CD8-positive, alpha-beta memory T cell (primary cell): ENCODE results near the gene COL13A1. TPM values are rescaled to one million over a fixed set of nuclear protein-coding genes. Genes with fewer than 3 reads are reported as not detected.

ENCODE experiments used
- CTCF ChIA-PET: fragments of 350-600 bp; sonication (Branson Sonifier 250); formaldehyde crosslinking; loops from one replicate; lab custom pipeline; 2021; ENCODE audit warnings: antibody characterized with exemption; lab: Charles Lee
- POLR2A ChIA-PET: fragments of 350-600 bp; sonication (Branson Sonifier 250); formaldehyde crosslinking; loops from one replicate; lab custom pipeline; 2021; ENCODE audit warnings: antibody characterized with exemption; lab: Charles Lee
- DNase-seq, 5 donors: peaks; one replicate each; pipeline versions ENCODE4 v3.0.0 to v3.0.0-alpha.2; 2020 to 2022; ENCODE audit warnings: mixed read lengths in 1 of 5
- H3K27ac ChIP-seq: one replicate; pipeline ENCODE4 v1.7.0; 2013; ENCODE audit warnings: low read depth, mild to moderate bottlenecking, low read length, moderate library complexity
- H3K27me3 ChIP-seq: 2 replicates; pipeline ENCODE4 v1.7.0; 2013; ENCODE audit warnings: low read length, mild to moderate bottlenecking; ENCODE audit not compliant: insufficient read depth, poor library complexity, severe bottlenecking
- H3K36me3 ChIP-seq: 2 replicates; pipeline ENCODE4 v1.7.0; 2013; ENCODE audit warnings: mild to moderate bottlenecking, low read length, moderate library complexity; ENCODE audit not compliant: insufficient read depth
- H3K4me1 ChIP-seq: 2 replicates; pipeline ENCODE4 v1.7.0; 2013; ENCODE audit warnings: mild to moderate bottlenecking, low read length, moderate library complexity; ENCODE audit not compliant: insufficient read depth
- H3K4me3 ChIP-seq: 2 replicates; pipeline ENCODE4 v1.7.0; 2013; ENCODE audit warnings: mild to moderate bottlenecking, low read length
- H3K9me3 ChIP-seq: 2 replicates; pipeline ENCODE4 v1.7.0; 2013; ENCODE audit warnings: mild to moderate bottlenecking, low read length
- H3K27ac Mint-ChIP-seq, 8 donors: one replicate each; pipeline ENCODE4 v1.8.0; 2020 to 2021; ENCODE audit warnings: mixed read lengths in 8 of 8, mild to moderate bottlenecking in 6 of 8, inconsistent platforms in 3 of 8, moderate library complexity in 3 of 8
- H3K27me3 Mint-ChIP-seq, 2 donors: one replicate each; pipeline ENCODE4 v1.8.0; 2020 to 2021; ENCODE audit warnings: mixed read lengths in 2 of 2, mild to moderate bottlenecking in 1 of 2, moderate library complexity in 1 of 2
- H3K36me3 Mint-ChIP-seq, 3 donors: one replicate each; pipeline ENCODE4 v1.8.0; 2020 to 2021; ENCODE audit warnings: mixed read lengths in 3 of 3, inconsistent platforms in 1 of 3, mild to moderate bottlenecking in 1 of 3
- H3K4me1 Mint-ChIP-seq, 3 donors: one replicate each; pipeline ENCODE4 v1.8.0; 2020 to 2021; ENCODE audit warnings: mixed read lengths in 3 of 3, inconsistent platforms in 1 of 3, mild to moderate bottlenecking in 1 of 3
- H3K4me3 Mint-ChIP-seq, 7 donors: one replicate each; pipeline ENCODE4 v1.8.0; 2020 to 2021; ENCODE audit warnings: mixed read lengths in 7 of 7, mild to moderate bottlenecking in 6 of 7, moderate library complexity in 4 of 7, inconsistent platforms in 2 of 7
- H3K9me3 Mint-ChIP-seq, 5 donors: one replicate each; pipeline ENCODE4 v1.8.0; 2020 to 2022; ENCODE audit warnings: mixed read lengths in 5 of 5, mild to moderate bottlenecking in 3 of 5, moderate library complexity in 2 of 5, inconsistent platforms in 1 of 5
- polyA plus RNA-seq: library from polyadenylated mRNA; unstranded; fragments of 300-500 nt; fragmentation: Illumina TruSeq; gene quantifications from one replicate; pipeline ENCODE4 v1.2.3, GENCODE V29; 2021
- total RNA-seq, 2 experiments: library from RNA; stranded (reverse); gene quantifications; one replicate each; pipeline ENCODE4 v1.2.3, GENCODE V29; 2021

Gene COL13A1
- total and polyA plus RNA-seq, 3 experiments from 2014 or later: not detected

DNA sequence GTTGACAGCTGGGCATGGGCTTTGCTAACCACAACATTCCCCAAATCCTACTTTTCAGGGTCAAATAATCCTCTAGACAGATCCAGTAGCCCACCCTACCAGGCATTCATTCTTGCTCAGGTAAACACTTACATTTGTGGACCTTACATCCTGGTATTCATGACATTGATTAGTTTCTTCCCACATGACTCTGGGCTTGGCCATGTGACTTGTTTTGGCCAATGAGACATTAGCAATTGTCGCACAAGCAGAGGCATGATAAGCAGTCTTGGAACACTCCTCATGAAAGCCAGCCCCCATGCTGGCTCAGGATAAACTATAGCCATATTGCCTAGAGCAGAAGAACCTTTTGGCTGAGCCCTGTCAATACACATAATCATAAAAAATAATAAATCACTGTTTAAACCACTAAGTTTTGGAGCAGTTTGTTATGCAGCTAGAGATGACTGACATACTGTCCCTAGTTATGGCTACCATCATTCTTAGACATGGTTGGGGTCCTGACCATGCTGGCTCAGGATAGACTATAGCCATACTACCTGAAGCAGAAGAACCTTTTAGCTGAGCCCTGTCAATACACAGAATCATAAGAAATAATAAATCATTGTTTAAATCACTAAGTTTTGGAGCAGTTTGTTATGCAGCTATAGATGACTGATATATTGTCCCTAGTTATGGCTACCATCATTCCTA is 6.3 kb upstream of the COL13A1 start:
- no peak overlapping the region for H3K4me3 Mint-ChIP-seq
- H3K9me3 Mint-ChIP-seq: peaks cover 0 to 8% (median 0%) of the 10 kb centered on the region in 5 donors
- peaks cover 6% of the 10 kb centered on the region for H3K27me3 ChIP-seq
- ChIA-PET CTCF (no interaction called here), POLR2A (no interaction called here)
- H3K4me1 ChIP-seq: no peaks in the 10 kb centered on the region
- H3K9me3 ChIP-seq: no peaks in the 10 kb centered on the region
- no peak for DNase-seq
- no peak overlapping the region for H3K27ac Mint-ChIP-seq
- no peak overlapping the region for H3K27ac ChIP-seq
- no peaks in the 10 kb centered on the region for H3K36me3 Mint-ChIP-seq
- peaks cover 0 to under 1% (median 0%) of the 10 kb centered on the region in 3 donors for H3K4me1 Mint-ChIP-seq
- peaks cover 22 to 61% of the 10 kb centered on the region in 2 donors for H3K27me3 Mint-ChIP-seq
- no peaks in the 10 kb centered on the region for H3K36me3 ChIP-seq
- H3K4me3 ChIP-seq: no peak overlapping the region

DNA sequence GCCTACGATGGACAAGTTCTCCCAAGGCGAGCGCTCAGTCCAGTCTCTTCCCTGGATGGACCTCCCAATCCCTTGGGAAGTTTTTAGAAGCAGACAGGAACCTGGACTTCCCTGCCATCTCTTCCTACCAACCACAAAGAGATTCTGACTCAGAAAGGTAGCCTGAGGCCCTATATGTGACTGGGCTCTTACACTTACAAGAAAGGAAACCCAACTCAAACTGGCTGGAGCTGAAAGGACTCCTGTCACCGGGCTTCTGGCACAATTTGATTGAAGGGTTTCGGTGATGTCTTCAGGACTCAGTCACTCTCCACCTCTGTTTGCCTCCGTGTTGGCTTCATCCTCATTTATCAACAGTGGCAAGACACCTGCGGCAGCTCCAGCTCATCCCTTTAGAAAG is 3.7 kb upstream of the COL13A1 start:
- CTCF ChIA-PET: no interaction called here
- H3K9me3 ChIP-seq: no peaks in the 10 kb centered on the region
- H3K27ac ChIP-seq: no peak overlapping the region
- H3K4me3 ChIP-seq: no peak overlapping the region
- no peak overlapping the region for H3K4me3 Mint-ChIP-seq
- no peaks in the 10 kb centered on the region for H3K4me1 ChIP-seq
- DNase-seq: no peak
- peaks cover 37 to 66% of the 10 kb centered on the region in 2 donors for H3K27me3 Mint-ChIP-seq
- peaks cover 20% of the 10 kb centered on the region for H3K27me3 ChIP-seq
- H3K27ac Mint-ChIP-seq: no peak overlapping the region
- H3K36me3 ChIP-seq: no peaks in the 10 kb centered on the region
- no peaks in the 10 kb centered on the region for H3K36me3 Mint-ChIP-seq
- POLR2A ChIA-PET: no interaction called here
- H3K9me3 Mint-ChIP-seq: peaks cover 0 to 5% (median 0%) of the 10 kb centered on the region in 5 donors
- peaks cover 7 to 16% (median 8%) of the 10 kb centered on the region in 3 donors for H3K4me1 Mint-ChIP-seq

- peaks cover 16% of the 10 kb centered on the region for H3K27me3 ChIP-seq
- peaks cover 7 to 16% (median 8%) of the 10 kb centered on the region in 3 donors for H3K4me1 Mint-ChIP-seq
- H3K27me3 Mint-ChIP-seq: peaks cover 45 to 80% of the 10 kb centered on the region in 2 donors
Observed at GRCh38 chr10:69800109-69800508, 1.6 kb upstream of the COL13A1 start.

GRCh38 chr10:69800665-69801064 is 1.0 kb upstream of the COL13A1 start:
- Mint-ChIP-seq H3K27ac (no peak overlapping the region), H3K4me1 (peaks cover 7 to 16% (median 8%) of the 10 kb centered on the region in 3 donors), H3K4me3 (peak overlapping the region in 2 of 7 donors; percentile 28 to 58), H3K27me3 (peaks cover 45 to 76% of the 10 kb centered on the region in 2 donors), H3K36me3 (no peaks in the 10 kb centered on the region), H3K9me3 (peaks cover 0 to 3% (median 0%) of the 10 kb centered on the region in 5 donors)
- Histone ChIP-seq H3K36me3 (no peaks in the 10 kb centered on the region), H3K27ac (no peak overlapping the region), H3K9me3 (no peaks in the 10 kb centered on the region), H3K4me1 (no peaks in the 10 kb centered on the region), H3K27me3 (peaks cover 14% of the 10 kb centered on the region), H3K4me3 (no peak overlapping the region)
- DNase-seq: no peak
- ChIA-PET CTCF (no interaction called here), POLR2A (no interaction called here)

More at GRCh38 chr10:69800109-69800508, 1.6 kb upstream of the COL13A1 start:
- Histone ChIP-seq H3K36me3 (no peaks in the 10 kb centered on the region), H3K9me3 (no peaks in the 10 kb centered on the region), H3K27ac (no peak overlapping the region), H3K4me1 (no peaks in the 10 kb centered on the region), H3K4me3 (no peak overlapping the region)
- Mint-ChIP-seq H3K4me3 (no peak overlapping the region), H3K27ac (no peak overlapping the region), H3K36me3 (no peaks in the 10 kb centered on the region), H3K9me3 (peaks cover 0 to 3% (median 0%) of the 10 kb centered on the region in 5 donors)
- ChIA-PET CTCF (interaction anchor here (0.8 to 1.0 kb wide), 2 partner anchors 31 to 72 kb away, joined by 3 read pairs; no protein-coding TSS in a partner anchor), POLR2A (no interaction called here)
- no peak for DNase-seq

DNA sequence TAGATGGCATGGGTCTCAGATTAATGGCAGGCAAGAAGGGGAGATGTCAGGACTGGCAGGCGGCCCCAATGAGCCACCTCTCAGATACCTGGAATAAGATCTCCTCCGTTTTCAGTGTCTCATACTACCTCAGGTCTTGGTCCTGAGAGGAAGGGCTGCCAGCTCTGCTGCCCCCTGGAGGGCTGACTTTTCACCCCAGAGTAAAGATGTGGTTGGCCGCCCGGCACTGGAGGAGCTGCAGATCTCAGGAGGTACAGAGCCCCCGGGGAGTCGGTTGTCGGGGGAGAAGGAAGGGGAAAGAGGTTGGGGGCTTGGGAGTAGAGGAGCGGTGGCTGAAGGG is 642 bp upstream of the COL13A1 start:
- H3K4me3 Mint-ChIP-seq: peak overlapping the region in 6 of 7 donors; percentile 4 to 77 (median 42)
- peaks cover 14% of the 10 kb centered on the region for H3K27me3 ChIP-seq

GRCh38 chr10:69802424-69803161 is 887 bp downstream of the COL13A1 start:
- ChIA-PET CTCF (no interaction called here), POLR2A (no interaction called here)
- Mint-ChIP-seq H3K27ac (no peak overlapping the region), H3K27me3 (peaks cover 39 to 57% of the 10 kb centered on the region in 2 donors), H3K36me3 (no peaks in the 10 kb centered on the region), H3K9me3 (no peaks in the 10 kb centered on the region), H3K4me3 (no peak overlapping the region), H3K4me1 (peaks cover 7 to 16% (median 8%) of the 10 kb centered on the region in 3 donors)
- no peak for DNase-seq
- no peaks in the 10 kb centered on the region for H3K4me1 ChIP-seq
- H3K27ac ChIP-seq: no peak overlapping the region
- H3K4me3 ChIP-seq: no peak overlapping the region
- peaks cover 14% of the 10 kb centered on the region for H3K27me3 ChIP-seq
- H3K9me3 ChIP-seq: no peaks in the 10 kb centered on the region
- no peaks in the 10 kb centered on the region for H3K36me3 ChIP-seq

More for the DNA sequence above, 642 bp upstream of the COL13A1 start:
- Mint-ChIP-seq H3K27me3 (peaks cover 45 to 72% of the 10 kb centered on the region in 2 donors), H3K27ac (no peak overlapping the region), H3K9me3 (peaks cover 0 to 3% (median 0%) of the 10 kb centered on the region in 5 donors), H3K36me3 (no peaks in the 10 kb centered on the region), H3K4me1 (peaks cover 7 to 16% (median 8%) of the 10 kb centered on the region in 3 donors)
- no peaks in the 10 kb centered on the region for H3K36me3 ChIP-seq
- no peaks in the 10 kb centered on the region for H3K9me3 ChIP-seq
- no peak for DNase-seq
- no peaks in the 10 kb centered on the region for H3K4me1 ChIP-seq
- H3K4me3 ChIP-seq: no peak overlapping the region
- ChIA-PET POLR2A (no interaction called here), CTCF (no interaction called here)
- no peak overlapping the region for H3K27ac ChIP-seq

- H3K27me3 ChIP-seq: peaks cover 14% of the 10 kb centered on the region
- no peaks in the 10 kb centered on the region for H3K9me3 ChIP-seq
- ChIA-PET POLR2A (no interaction called here), CTCF (no interaction called here)
- no peaks in the 10 kb centered on the region for H3K36me3 ChIP-seq
- H3K4me1 ChIP-seq: no peaks in the 10 kb centered on the region
- H3K4me3 Mint-ChIP-seq: no peak overlapping the region
- peaks cover 7 to 16% (median 8%) of the 10 kb centered on the region in 3 donors for H3K4me1 Mint-ChIP-seq
- H3K36me3 Mint-ChIP-seq: no peaks in the 10 kb centered on the region
- H3K9me3 Mint-ChIP-seq: no peaks in the 10 kb centered on the region
- DNase-seq: no peak
- no peak overlapping the region for H3K27ac ChIP-seq
- peaks cover 34 to 48% of the 10 kb centered on the region in 2 donors for H3K27me3 Mint-ChIP-seq
- no peak overlapping the region for H3K4me3 ChIP-seq
- no peak overlapping the region for H3K27ac Mint-ChIP-seq
Observed at GRCh38 chr10:69803809-69804208, 2.1 kb downstream of the COL13A1 start.

DNA sequence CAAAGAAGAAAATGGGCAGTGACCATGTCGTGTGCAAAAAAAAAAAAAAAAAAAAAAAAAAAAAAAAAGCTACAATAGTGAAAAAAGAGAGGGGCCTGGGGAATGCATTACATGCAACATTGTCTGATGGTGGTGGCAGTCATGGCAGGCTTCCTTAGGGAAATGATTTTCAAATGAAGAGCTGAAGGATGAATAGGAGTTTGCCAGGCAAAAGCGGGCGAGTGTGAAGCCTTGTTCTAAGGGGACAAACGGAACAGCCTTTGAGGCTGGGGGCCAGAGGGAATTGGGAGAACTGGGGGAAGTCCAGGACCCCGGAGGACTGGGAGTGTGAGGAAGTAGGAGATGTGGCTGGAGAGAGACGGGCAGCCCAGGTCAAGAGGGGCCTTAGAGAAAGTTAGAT is 3.1 kb downstream of the COL13A1 start:
- CTCF ChIA-PET: interaction anchor here (1.4 kb wide), 1 partner anchor 10 kb away, joined by 4 read pairs; no protein-coding TSS in a partner anchor
- Histone ChIP-seq H3K36me3 (no peaks in the 10 kb centered on the region), H3K4me3 (no peak overlapping the region), H3K27ac (no peak overlapping the region), H3K9me3 (no peaks in the 10 kb centered on the region), H3K4me1 (no peaks in the 10 kb centered on the region), H3K27me3 (peaks cover 14% of the 10 kb centered on the region)
- Mint-ChIP-seq H3K27me3 (peaks cover 30 to 39% of the 10 kb centered on the region in 2 donors), H3K27ac (no peak overlapping the region), H3K4me1 (peaks cover 7 to 16% (median 8%) of the 10 kb centered on the region in 3 donors), H3K4me3 (no peak overlapping the region), H3K36me3 (no peaks in the 10 kb centered on the region), H3K9me3 (no peaks in the 10 kb centered on the region)
- DNase-seq: no peak
- POLR2A ChIA-PET: interaction anchor here (0.9 kb wide), 1 partner anchor 241 kb away, joined by 4 read pairs; no protein-coding TSS in a partner anchor
